Stomach (tissue), 9 donors: ENCODE measurements around the gene RAB6A. TPM values are rescaled to one million over a fixed set of nuclear protein-coding genes. Genes with fewer than 3 reads are reported as not detected.
"Not testable (repeated sequence)": the region's sequence is repeated elsewhere in the genome, so short reads cannot be mapped to it uniquely, and the experiment has no call there.

Source experiments
- DNase-seq, 2 donors: peaks; one replicate each; pipeline versions ENCODE4 v3.0.0 to v3.0.0-alpha.2; 2013 to 2019
- H3K27ac ChIP-seq, 5 donors: fragments of 200-600 bp in 4 of 5; sonication (generic) in 4 of 5; one replicate each; pipeline ENCODE4 v1.5.1; 2013 to 2019; ENCODE audit warnings: mild to moderate bottlenecking in 1 of 5, moderate library complexity in 1 of 5
- H3K27me3 ChIP-seq, 3 donors: fragments of 200-600 bp; sonication (generic); one replicate each; pipeline ENCODE4 v1.5.1; 2017 to 2019; ENCODE audit warnings: mixed run types in 1 of 3
- H3K36me3 ChIP-seq, 4 donors: fragments of 200-600 bp; sonication (generic); 1 replicate in 3 of 4; 2 replicates in 1 of 4; pipeline ENCODE4 v1.5.1; 2016 to 2019
- H3K4me1 ChIP-seq, 4 donors: fragments of 200-600 bp; sonication (generic); one replicate each; pipeline ENCODE4 v1.5.1; 2016 to 2019
- H3K4me3 ChIP-seq, 4 donors: fragments of 200-600 bp; sonication (generic) in 3 of 4; one replicate each; pipeline ENCODE4 v1.5.1; 2016 to 2019; ENCODE audit warnings: mild to moderate bottlenecking in 1 of 4
- H3K9me3 ChIP-seq, 4 donors: fragments of 200-600 bp; sonication (generic); one replicate each; pipeline ENCODE4 v1.5.1; 2016 to 2019
- CTCF ChIP-seq, 7 experiments: fragments of 450-650 bp in 4 of 7; fragments of 200-600 bp in 3 of 7; sonication (generic) in 3 of 7; IDR thresholded peaks; one replicate each; pipeline ENCODE4 v1.5.1; 2016 to 2019; ENCODE audit warnings: antibody characterized with exemption in 7 of 7, control low read depth in 2 of 7, mild to moderate bottlenecking in 1 of 7
- EP300 ChIP-seq: sonication (generic); formaldehyde crosslinking; IDR thresholded peaks from one replicate; pipeline ENCODE4 v1.6.1; 2017; ENCODE audit warnings: antibody characterized with exemption
- POLR2A ChIP-seq, 4 donors: fragments of 450-650 bp; IDR thresholded peaks; one replicate each; pipeline ENCODE4 v1.6.1; 2016; ENCODE audit warnings: antibody characterized with exemption in 4 of 4, control low read depth in 2 of 4, mild to moderate bottlenecking in 1 of 4, moderate library complexity in 1 of 4
- POLR2AphosphoS5 ChIP-seq, 3 donors: sonication (generic); formaldehyde crosslinking; IDR thresholded peaks; one replicate each; pipeline ENCODE4 v1.6.1; 2016; ENCODE audit warnings: antibody characterized with exemption in 3 of 3
- WGBS, 5 donors: extraction: QIAGEN DNeasy Blood & Tissue Kit in 3 of 5; methylation state at CpG; one replicate each; pipeline versions ENCODE4 v1.1.5 to v1.1.7; 2013 to 2018; 5-methylcytosine and 5-hydroxymethylcytosine counted together
- intact Hi-C: fragments of 100-400 bp; cut with DNase I; formaldehyde crosslinking; loops from one replicate; pipeline ENCODE4 v1.15.1; 2023; ENCODE audit warnings: low total_unique reads
- polyA plus RNA-seq, 3 donors: library from polyadenylated mRNA; stranded (reverse); fragments of 200-250 nt; gene quantifications; one replicate each; pipeline ENCODE4 v1.2.3, GENCODE V29; 2013
- total RNA-seq, 5 donors: library from RNA; depleted of rRNA; stranded (reverse); fragments of >200 nt; gene quantifications; one replicate each; pipeline versions ENCODE4 v1.1.0 to v1.2.3, GENCODE V29; 2014 to 2016
- donor health status: healthy with polysubstance abuse.
- donor health status: Bipolar disorder and iron deficiency.
- donor health status: healthy.

Gene RAB6A
- total and polyA plus RNA-seq, 8 donors: 34.7 to 373 (median 70.8) TPM

GRCh38 chr11:73746701-73747100 is 14.2 kb downstream of the RAB6A start:
- WGBS, 5 donors: 94 to 96% (median 96%) methylated on average over 13 of the region's 13 CpGs
- H3K9me3 ChIP-seq: no peaks in the 10 kb centered on the region
- TF ChIP-seq CTCF (IDR thresholded peaks at IDR 0.05) (no peak), POLR2AphosphoS5 (IDR thresholded peaks at IDR 0.05) (no peak), EP300 (no peak), POLR2A (IDR thresholded peaks at IDR 0.05) (no peak)
- no peak overlapping the region for H3K4me3 ChIP-seq
- intact Hi-C loops: no loop called here
- H3K4me1 ChIP-seq: peaks cover 0 to 58% (median 36%) of the 10 kb centered on the region in 4 donors
- no peak for DNase-seq
- H3K27ac ChIP-seq: no peak overlapping the region
- H3K36me3 ChIP-seq: peaks cover 0 to 6% (median 0%) of the 10 kb centered on the region in 4 donors
- H3K27me3 ChIP-seq: no peaks in the 10 kb centered on the region

- Histone ChIP-seq H3K27me3 (no peaks in the 10 kb centered on the region), H3K9me3 (no peaks in the 10 kb centered on the region), H3K4me1 (peaks cover 0 to 53% (median 20%) of the 10 kb centered on the region in 4 donors), H3K27ac (no peak overlapping the region), H3K4me3 (no peak overlapping the region), H3K36me3 (peaks cover 0 to 4% (median 0%) of the 10 kb centered on the region in 4 donors)
- DNase-seq: no peak
- intact Hi-C loops: no loop called here
- no peak for TF ChIP-seq EP300
- 89 to 98% (median 95%) methylated on average over 7 of the region's 7 CpGs for WGBS, 5 donors
Measured at GRCh38 chr11:73743045-73743444, 17.8 kb downstream of the RAB6A start.

- H3K27ac ChIP-seq, H3K4me3 ChIP-seq, DNase-seq, H3K9me3 ChIP-seq, H3K36me3 ChIP-seq, intact Hi-C loops, H3K27me3 ChIP-seq: not testable (repeated sequence)
- WGBS, 5 donors: 71 to 85% (median 78%) methylated on average over 7 of the region's 7 CpGs
- peaks cover 0 to 32% (median 6%) of the 10 kb centered on the region in 4 donors for H3K4me1 ChIP-seq
Measured at GRCh38 chr11:73735959-73736358, 24.9 kb downstream of the RAB6A start.

- H3K27me3 ChIP-seq: no peaks in the 10 kb centered on the region
- H3K9me3 ChIP-seq: no peaks in the 10 kb centered on the region
- H3K4me1 ChIP-seq: peaks cover 0 to 37% (median 7%) of the 10 kb centered on the region in 4 donors
- peaks cover 0 to 9% (median 7%) of the 10 kb centered on the region in 4 donors for H3K36me3 ChIP-seq
- H3K4me3 ChIP-seq: no peak overlapping the region
- DNase-seq: no peak
- no peak overlapping the region for H3K27ac ChIP-seq
- intact Hi-C loops: no loop called here
- TF ChIP-seq POLR2AphosphoS5 (IDR thresholded peaks at IDR 0.05): no peak
- no peak for TF ChIP-seq CTCF (IDR thresholded peaks at IDR 0.05)
- TF ChIP-seq EP300: no peak
- TF ChIP-seq POLR2A (IDR thresholded peaks at IDR 0.05): no peak
Measured at GRCh38 chr11:73734993-73735392, 25.9 kb downstream of the RAB6A start.

- DNase-seq, H3K9me3 ChIP-seq, intact Hi-C loops, H3K27ac ChIP-seq, H3K4me3 ChIP-seq, H3K27me3 ChIP-seq: not testable (repeated sequence)
- peaks cover 0 to 33% (median 9%) of the 10 kb centered on the region in 4 donors for H3K4me1 ChIP-seq
- peaks cover 0 to 18% (median 12%) of the 10 kb centered on the region in 4 donors for H3K36me3 ChIP-seq
- WGBS, 5 donors: 89 to 93% (median 93%) methylated on average over 8 of the region's 8 CpGs
Measured at GRCh38 chr11:73734011-73734410, 26.9 kb downstream of the RAB6A start.

- WGBS, 5 donors: 87 to 98% (median 91%) methylated on average over 7 of the region's 7 CpGs
- peaks cover 0 to 25% (median 9%) of the 10 kb centered on the region in 4 donors for H3K4me1 ChIP-seq
- H3K27me3 ChIP-seq, H3K27ac ChIP-seq, intact Hi-C loops, DNase-seq, H3K4me3 ChIP-seq, H3K9me3 ChIP-seq: not testable (repeated sequence)
- peaks cover 0 to 20% (median 12%) of the 10 kb centered on the region in 4 donors for H3K36me3 ChIP-seq
Measured at GRCh38 chr11:73732936-73733335, 27.9 kb downstream of the RAB6A start.
